Ammon's horn (tissue), 1 donor: ENCODE measurements around the gene SLC6A8.
"Not testable (repeated sequence)": the region's sequence is repeated elsewhere in the genome, so short reads cannot be mapped to it uniquely, and the experiment has no call there.

Source experiments
- DNase-seq: peaks from one replicate; pipeline ENCODE4 v3.0.0-alpha.2; 2016; ENCODE audit warnings: low spot score

SLC6A8 gene

GRCh38 chrX:153708415-153708814 is 20.7 kb downstream of the SLC6A8 start:
- peak; percentile 75 for DNase-seq

DNA sequence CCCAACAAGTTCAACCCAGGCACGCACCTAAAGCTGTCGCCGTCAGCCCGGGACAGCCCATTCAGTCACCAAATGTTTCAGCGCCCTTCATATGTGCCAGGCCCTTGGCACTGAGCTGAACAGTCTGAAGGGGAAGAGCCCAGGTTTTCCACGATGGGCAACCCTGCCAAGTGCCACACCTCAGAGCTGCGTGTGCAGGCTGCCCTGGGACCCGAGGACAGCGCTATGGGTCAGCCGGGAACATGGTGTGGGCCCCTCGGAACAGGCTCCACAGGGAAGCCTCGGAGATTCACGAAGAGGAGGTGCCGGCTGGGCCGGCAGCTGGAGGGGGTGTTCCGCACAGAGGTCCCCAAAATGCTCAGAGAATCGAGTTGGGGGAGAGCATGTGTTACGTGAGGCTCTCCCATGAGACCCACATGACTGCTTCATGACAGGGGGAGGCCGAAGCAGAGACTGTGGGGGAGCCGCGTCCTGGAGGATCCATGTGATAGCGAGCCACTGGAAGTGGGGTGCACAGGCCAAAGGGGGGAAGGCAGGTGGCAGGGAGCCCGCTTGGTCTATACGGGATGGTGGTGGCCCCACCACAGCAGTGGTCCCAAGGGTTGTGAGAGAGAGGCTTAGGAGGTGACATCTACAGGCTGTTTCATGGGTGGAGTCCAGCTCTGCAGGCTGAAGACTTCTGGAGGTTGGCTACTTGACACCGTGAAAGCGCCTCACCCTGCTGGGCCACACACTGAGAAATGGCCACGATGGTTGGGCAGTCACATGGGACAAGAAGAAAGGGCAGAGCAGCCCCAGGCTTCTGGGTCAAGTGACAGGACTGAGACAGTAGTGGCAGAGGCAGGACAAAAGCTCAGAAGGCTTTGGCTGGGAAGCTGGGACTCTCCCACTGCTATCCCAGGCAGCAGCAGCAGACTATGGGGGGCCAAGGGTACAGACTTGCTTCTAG is 22.3 kb downstream of the SLC6A8 start:
- DNase-seq, result no peak

DNA sequence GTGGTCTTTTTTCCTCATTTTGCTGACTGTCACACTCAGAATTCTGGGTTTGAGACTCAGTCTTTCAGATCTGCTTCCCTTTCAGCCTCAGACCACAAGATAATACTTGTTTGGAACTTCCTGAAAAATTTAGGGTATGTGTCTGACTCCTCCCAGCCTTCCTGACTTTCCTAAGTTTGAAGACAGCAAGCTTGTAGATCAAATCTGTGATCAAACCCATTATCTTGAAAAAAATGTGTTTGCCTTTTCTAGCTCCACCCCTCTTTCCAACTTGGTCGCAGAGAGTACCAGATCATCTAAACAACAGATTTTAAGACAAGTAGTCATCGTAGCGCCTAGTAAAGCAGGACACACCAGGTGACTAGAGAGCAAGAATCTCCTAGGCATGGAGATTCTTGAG is 26.5 kb downstream of the SLC6A8 start:
- no peak for DNase-seq

DNA sequence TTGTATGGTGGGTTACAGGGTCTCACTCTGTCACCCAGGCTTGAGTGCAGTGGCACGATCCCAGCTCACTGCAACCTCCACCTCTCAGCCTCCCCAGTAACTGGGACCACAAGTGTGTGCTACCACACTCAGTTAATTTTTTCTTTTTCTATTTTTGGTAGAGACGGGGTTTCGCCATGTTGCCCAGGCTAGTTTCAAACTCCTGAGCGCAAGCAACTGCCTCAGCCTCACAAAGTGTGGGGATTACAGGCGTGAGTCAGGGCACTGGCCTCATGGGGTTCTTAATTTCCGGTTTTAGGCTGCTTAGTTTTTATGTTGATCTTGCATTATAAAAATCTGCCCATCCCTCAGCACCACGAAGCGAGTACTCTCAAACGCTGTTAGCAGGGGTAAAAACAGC is 29.7 kb downstream of the SLC6A8 start:
- no peak for DNase-seq

GRCh38 chrX:153719238-153719637 is 31.5 kb downstream of the SLC6A8 start:
- no peak for DNase-seq

DNA sequence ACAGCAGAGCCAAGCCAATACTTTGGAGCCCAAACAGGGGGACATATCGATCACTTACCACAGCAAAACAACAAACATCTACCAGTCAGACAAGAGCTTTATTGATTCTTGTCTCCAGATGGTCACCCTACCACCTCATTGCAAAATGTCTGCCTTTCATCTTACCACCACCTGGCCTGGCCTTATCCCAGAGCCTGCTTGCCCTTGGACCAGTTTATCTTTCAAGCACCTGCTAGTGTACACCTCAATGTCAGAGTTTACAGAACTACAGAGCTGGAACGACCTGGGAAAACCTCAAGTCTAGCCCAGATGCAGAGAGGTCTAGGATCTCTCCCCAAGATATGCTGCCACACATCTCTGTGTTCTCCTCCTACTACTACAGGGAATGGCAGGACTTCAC is 32.0 kb downstream of the SLC6A8 start:
- DNase-seq, result no peak

DNA sequence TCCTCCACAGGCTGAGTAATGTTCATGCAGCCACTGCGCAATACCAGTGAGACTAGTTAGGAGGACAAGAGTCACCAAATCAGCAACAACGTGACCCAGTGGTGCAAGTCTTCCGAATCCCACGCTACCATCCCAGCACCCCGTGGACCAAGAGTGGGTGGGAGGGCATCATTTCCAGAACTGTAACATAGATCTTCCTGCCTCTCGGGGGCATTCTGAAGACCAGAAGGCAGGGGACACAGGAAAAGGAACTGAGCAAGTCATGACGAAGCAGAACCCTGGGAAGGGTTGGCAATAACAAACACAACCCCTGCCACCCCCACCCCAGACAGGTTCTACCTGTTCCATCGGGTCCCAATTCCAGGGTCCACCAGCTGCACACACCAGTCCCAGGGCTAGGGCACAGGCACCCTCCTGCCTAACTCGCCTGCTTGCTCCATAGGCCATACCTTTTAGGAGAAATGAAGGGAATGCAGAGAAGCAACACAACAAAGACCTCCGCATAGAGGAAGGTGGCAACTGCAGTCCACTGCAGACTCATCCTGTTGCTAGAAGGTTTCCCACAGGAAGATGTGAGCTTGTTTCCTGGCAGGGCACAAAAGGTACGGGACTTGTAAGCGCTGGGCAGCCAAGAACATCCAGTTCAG is 35.1 kb downstream of the SLC6A8 start:
- DNase-seq, result no peak

DNA sequence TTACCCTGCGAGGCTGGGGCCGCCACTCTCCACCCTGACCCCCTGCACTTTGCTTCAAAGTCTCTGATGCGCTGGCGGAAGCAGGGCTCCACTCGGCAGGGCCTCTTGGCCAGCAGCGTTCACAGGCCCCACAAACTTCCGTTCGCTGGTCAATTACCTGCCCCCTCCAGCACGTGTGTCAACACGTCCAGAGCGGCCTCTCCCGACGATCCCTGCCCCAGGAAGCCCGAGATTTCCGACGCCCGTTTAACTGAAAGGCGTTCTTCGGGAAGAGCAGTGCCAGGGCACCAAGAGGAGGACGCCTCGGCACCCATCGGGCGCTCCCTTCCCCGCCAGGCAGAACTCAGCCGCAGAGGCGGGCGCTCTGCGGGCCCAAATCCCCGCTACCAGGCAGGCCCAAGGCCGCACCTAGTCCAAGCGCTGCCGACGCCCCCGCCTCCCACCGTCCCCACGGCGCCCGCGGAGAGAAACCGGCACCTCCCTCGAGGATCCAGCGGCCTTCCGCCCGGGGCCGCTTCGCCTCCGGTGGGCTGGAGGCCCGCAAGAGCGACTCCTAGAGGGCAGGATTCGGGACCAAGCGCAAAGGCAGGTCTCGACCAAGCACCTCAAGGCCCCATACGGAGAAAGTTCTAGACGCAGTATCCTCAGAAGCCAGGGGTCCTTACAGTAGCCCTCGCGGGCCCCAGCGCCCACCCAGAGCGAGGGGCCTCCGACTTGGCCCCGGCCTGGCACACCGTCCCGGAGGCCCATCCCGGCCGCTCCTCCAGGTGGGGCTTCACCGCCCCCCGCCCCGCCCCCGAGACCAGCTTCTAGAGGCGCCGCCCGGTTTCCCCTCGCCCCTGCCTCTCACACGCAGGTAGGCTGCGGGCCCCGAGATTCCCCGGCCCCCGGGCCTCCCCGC is 35.9 kb downstream of the SLC6A8 start:
- no peak for DNase-seq

DNA sequence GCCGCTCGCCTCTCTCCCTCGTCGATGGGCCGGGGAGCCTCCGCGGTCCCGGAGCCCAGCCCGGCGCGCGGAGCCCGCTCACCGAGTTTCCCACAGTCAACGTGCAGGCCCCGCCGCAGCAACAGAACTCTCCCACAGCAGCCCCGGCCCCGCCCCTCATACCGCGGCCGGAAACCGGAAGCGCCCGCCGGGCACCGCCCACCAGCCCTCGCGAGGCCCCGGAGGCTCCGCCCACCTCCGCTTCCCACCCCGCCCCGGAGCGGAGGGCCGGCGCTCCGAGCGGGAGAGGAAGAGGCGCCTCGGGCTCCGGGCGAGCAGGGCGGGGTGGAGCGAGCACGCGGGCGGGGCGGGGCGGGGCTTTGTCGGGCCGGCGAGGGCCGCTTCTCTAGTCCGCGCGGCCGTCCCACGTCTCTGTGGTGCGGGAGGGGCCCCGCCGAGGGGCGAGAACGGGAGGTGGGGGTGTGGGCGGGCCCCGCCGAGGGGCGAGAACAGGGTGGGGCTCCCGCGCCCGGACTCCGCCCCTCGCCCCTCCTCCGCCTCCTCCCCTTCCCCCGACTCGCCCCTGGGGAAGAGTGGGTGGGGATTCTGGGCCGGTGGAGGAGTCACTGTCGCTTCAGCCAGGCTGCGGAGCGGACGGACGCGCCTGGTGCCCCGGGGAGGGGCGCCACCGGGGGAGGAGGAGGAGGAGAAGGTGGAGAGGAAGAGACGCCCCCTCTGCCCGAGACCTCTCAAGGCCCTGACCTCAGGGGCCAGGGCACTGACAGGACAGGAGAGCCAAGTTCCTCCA is 36.7 kb downstream of the SLC6A8 start, which contains the start of the genes ABCD1 and BCAP31:
ABCD1 (plus strand) TSS at position 605 of the 787 bp plus-strand sequence. CDS start 411 bp downstream, outside the sequence.
BCAP31 (minus strand) TSS at position 136 of the 787 bp plus-strand sequence. CDS start 1,143 bp downstream, outside the sequence.
- DNase-seq, result peak; percentile 83

- no peak for DNase-seq
These were observed 37.5 kb downstream of the SLC6A8 start for GRCh38 chrX:153725039-153725831.

DNA sequence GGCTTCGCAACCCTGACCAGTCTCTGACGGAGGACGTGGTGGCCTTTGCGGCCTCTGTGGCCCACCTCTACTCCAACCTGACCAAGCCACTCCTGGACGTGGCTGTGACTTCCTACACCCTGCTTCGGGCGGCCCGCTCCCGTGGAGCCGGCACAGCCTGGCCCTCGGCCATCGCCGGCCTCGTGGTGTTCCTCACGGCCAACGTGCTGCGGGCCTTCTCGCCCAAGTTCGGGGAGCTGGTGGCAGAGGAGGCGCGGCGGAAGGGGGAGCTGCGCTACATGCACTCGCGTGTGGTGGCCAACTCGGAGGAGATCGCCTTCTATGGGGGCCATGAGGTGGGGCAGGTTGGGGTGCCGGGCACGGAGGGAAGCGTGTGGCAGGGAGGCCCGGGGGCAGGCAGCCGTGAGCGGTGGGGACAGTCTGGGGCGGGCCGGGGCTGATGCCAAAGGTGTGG is 38.1 kb downstream of the SLC6A8 start:
- DNase-seq, result peak; percentile 3

DNA sequence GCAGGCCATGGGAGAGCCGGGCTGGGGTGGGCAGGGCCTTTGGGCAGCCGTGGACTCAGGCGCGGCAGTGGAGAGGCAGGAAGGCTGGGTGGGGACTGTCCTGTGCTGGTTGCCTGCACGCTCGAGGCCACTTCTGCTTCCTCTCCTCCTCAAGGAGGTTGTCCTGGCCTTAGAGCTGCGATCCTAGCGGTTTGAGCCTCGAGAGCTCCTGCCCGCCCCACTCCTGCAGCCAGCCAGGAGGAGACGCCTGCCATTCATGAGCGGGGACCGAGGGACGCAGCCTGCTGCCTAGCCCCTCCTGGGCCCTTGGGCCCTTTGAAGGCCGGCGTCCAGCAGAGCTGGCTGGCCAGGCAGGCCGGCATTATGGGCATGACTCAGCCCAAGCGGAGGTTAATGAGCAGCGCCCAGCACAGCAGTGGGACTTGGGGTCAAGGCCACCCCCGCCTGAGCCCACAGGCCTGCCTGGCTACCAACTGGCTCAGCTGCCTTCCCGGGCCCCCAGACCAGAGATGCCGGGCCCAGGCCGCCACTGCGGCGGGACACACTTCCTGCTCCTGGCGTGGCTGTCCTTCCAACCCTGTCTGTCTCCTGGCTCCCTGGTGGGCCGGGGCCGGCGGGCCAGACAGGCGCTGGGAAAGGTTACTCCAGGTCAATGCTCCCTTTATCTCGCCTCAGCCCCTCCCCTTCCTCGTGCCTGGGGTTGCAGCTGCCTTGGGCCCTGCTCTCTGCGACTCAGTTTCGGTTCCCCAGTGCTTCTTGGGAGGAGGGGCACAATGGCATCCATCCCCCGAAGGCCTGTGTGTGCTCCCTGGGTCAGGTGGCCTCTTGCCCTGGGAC is 38.8 kb downstream of the SLC6A8 start:
- DNase-seq, result peak; percentile 66

GRCh38 chrX:153727123-153727931 is 39.6 kb downstream of the SLC6A8 start:
- DNase-seq, result peak; percentile 81

GRCh38 chrX:153728095-153728494 is 40.4 kb downstream of the SLC6A8 start:
- DNase-seq, result no peak

DNA sequence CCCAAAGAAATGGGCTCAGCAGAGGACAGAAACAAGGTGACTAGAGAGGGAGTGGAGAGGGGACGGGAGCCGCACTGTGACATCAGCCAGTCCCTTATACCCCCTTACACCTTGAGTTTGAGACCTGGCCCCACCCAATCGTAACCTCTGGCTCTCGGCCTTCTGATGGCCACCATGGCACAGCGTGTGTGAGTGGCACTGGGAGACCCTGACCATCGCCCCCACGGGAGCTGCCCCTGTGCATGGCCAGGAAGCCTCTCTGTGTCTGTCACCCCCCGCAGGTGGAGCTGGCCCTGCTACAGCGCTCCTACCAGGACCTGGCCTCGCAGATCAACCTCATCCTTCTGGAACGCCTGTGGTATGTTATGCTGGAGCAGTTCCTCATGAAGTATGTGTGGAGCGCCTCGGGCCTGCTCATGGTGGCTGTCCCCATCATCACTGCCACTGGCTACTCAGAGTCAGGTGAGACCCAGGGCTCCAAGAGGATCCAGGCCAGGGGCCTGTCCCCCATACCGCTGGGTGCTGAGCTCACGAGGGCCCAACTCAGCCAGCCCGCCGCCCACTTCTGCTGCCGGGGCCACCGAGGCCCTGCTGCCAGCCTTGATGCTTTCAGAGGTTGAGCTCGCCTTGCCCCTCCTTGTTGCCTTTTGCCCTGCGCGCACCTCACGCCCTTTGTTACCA is 41.4 kb downstream of the SLC6A8 start:
- no peak for DNase-seq

- not testable (repeated sequence) for DNase-seq
These were observed 42.4 kb downstream of the SLC6A8 start for GRCh38 chrX:153730115-153730514.

DNA sequence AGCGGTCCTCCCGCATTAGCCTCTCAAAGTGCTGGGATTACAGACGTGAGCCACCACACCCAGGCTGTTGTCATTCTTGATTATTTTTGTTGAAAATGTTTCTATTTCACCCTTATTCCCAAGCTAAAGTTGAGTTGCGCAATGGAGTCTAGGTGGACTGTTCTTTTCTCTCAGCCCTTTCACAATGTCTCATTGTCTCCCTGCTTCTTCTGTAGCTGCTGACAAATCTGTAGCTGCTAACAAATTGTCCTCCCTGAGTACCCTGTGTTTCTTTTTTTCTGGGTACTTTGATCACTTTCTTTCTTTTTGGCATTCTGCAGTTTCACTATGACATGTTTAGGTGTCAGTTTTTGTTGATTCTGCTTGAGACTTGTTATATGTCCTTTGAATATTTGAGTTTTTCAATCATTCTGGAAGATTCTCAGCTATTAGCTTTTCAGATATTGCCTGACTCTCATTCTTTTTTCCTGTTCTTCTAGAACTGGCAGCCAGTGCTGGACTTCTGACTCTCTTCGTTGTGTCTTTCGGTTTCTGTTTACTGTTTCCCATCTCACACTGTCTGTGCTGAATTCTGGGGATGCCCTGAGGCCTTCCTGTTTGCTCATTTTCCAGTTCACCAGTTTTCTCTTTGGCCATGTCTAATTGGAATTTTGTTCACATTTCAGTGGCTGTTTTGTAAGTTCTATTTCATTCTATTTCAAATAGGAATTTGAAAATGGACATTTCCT is 43.6 kb downstream of the SLC6A8 start:
- no peak for DNase-seq
